Right lobe of liver (tissue), 4 donors: Measurements from ENCODE around the gene TNFSF12.

Experiments used
- POLR2A ChIP-seq: fragments of 450-650 bp; IDR thresholded peaks from one replicate; pipeline ENCODE4 v1.6.1; 2017; ENCODE audit warnings: antibody characterized with exemption, mild to moderate bottlenecking
- TF ChIP-seq, protein P1 (sequence below), 4 donors: fragments of 200-600 bp in 3 of 4; fragments of 450-650 bp in 1 of 4; IDR thresholded peaks; one replicate each; pipeline versions ENCODE4 v1.5.1 to v1.8.0; 2016 to 2022; ENCODE audit warnings: antibody characterized with exemption in 4 of 4, mild to moderate bottlenecking in 2 of 4
- donor health status: DM: no; HTN: no; CAD: no.
- donor health status: DM: no; HTN: no; CAD: no.
- donor health status: DM: no; HTN: yes; CAD: no.

DNA sequence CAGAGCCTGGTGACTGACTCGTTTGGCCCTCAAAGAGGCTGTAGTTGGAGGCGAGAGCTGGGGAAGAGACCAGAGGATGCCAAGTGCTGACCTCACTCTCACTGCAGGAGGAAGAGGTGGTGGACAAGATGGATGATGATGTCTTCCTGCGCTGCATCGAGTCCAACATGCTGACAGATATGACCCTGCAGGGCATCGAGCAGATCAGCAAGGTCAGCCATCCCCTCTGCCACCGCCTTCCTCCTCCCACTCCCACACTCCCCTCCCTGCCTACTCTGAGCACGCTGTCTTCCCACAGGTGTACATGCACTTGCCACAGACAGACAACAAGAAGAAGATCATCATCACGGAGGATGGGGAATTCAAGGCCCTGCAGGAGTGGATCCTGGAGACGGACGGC is 37.8 kb upstream of the TNFSF12 start:
- TF ChIP-seq POLR2A, result no peak
- TF ChIP-seq, protein P1, sequence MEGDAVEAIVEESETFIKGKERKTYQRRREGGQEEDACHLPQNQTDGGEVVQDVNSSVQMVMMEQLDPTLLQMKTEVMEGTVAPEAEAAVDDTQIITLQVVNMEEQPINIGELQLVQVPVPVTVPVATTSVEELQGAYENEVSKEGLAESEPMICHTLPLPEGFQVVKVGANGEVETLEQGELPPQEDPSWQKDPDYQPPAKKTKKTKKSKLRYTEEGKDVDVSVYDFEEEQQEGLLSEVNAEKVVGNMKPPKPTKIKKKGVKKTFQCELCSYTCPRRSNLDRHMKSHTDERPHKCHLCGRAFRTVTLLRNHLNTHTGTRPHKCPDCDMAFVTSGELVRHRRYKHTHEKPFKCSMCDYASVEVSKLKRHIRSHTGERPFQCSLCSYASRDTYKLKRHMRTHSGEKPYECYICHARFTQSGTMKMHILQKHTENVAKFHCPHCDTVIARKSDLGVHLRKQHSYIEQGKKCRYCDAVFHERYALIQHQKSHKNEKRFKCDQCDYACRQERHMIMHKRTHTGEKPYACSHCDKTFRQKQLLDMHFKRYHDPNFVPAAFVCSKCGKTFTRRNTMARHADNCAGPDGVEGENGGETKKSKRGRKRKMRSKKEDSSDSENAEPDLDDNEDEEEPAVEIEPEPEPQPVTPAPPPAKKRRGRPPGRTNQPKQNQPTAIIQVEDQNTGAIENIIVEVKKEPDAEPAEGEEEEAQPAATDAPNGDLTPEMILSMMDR (IDR thresholded peaks at IDR 0.05), result no peak
